Hematopoietic multipotent progenitor cell treated with erythropoietin and hydrocortisone succinate and interleukin-3 and kit ligand, for 6 days (in vitro differentiated cells): Measurements from ENCODE around the gene SLC7A11.
A peak's percentile ranks its signal among the peaks of the same experiment; 100 is the strongest.
"Not testable (repeated sequence)": the region's sequence is repeated elsewhere in the genome, so short reads cannot be mapped to it uniquely, and the experiment has no call there.

Source experiments
- DNase-seq: peaks from one replicate; pipeline ENCODE4 v3.0.0-alpha.2; 2015

The SLC7A11 gene

DNA sequence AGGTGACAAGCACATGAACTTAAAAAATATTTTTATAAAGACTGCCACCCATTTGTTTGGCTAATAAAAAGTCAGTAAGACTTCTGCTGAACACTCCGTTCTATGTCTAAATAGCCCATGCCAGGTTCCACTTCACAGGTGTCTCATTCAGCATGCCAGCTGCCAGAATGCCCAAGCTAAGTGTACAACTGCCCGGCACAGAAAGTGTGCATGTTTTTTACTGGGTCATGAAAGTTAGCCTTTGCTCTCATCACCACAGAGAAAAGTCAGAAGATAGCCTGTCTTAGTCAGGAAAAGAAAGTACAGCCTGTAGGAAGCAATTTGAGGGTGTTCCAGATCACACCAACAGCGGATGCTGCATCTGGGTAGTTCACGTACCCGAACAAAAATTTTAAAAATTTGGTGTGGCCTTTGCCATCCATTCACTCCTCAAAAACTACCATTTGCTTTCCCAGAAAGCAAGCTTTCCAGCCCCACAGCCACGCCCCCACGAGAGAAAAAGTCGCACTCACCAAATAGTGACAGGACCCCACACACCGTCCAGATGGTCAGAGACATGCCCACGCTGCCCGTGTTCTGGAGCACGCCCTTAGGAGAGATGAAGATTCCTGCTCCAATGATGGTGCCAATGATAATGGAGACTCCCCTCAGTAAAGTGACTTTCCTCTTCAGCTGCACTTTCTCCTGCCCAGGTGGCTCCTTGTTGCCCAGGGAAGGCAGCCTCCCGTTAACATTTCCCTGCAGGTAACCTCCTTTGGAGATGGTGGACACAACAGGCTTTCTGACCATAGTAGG is 671 bp downstream of the SLC7A11 start:
- peak; percentile 47 for DNase-seq

DNA sequence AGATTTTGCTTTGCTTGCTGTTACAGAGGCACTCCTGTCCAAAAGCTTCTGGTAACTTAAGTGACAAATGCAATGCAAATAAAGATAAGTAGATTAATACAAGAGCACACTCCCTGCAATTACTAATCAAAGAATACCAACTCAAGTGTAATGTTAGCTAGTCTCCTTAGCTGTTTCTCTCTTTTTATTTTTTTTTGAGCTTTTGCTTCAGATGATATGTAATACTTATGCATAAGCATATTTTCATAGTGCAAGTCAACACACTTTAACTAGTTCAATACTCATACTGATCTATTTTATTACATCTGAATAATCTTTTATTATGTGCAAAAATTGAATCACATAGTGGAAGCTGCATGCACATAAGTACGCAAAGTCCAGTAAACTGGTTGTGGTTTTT is 2.7 kb downstream of the SLC7A11 start:
- no peak for DNase-seq

DNA sequence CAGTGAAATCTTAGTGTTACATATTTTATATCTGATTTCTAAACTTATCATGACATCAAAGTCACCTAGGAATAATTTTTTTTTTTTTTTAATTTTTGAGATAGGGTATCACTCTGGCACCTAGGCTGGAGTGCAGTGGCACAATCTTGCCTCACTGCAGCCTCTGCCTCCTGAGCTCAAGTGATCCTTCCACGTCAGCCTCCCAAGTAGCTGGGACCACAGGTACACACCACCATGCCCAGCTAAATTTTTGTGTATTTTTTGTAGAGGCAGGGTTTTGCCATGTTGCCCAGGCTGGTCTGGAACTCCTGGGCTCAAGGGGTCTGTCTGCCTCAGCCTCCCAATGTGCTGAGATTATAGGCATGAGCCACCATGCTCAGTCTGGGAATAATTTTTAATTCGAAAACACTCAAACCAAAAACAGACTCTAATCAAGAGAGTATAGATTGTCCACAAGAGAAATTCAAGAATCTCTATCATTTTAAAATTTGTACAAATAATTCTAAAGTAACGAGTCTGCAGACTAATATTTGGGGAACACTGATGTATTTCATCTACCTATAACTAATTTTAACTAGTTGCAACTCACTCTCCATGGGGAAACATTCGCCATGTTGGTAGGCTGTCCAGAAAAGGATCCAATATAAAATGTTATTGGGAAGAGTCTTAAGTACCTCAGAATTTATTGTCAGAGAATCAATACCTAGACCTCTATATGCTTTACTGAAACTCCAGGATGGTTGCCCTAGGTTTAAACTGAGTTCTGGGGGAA is 3.4 kb downstream of the SLC7A11 start:
- DNase-seq: no peak

GRCh38 chr4:138237132-138237531 is 5.0 kb downstream of the SLC7A11 start:
- not testable (repeated sequence) for DNase-seq

- DNase-seq: no peak
Observed at GRCh38 chr4:138236037-138236436, 6.1 kb downstream of the SLC7A11 start.

DNA sequence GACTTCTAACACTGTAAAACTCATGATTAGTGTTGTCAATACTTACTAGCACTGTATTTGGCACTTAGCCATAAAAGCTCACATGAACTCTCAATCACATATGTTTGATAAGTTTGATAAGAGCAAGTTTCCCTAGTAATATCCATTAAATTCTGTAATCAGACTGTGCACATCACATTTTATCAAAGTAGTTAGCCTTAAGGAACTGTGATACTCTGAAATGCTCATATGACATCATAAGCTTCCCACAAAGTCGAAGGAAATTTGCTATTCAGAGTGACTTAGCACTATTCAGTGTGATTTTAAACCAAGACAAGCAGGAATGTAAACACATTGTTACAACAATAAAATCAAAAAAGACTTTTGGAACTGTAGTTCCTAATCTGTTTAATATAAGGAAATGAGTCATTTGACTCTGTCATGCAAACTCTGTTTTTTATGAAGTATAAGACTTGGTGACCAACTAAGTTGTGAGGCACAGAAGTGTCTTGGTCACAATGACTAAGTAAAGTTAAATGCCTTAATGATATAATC is 6.7 kb downstream of the SLC7A11 start:
- peak; percentile 67 for DNase-seq

- DNase-seq: no peak
Observed at GRCh38 chr4:138234248-138234647, 7.9 kb downstream of the SLC7A11 start.

DNA sequence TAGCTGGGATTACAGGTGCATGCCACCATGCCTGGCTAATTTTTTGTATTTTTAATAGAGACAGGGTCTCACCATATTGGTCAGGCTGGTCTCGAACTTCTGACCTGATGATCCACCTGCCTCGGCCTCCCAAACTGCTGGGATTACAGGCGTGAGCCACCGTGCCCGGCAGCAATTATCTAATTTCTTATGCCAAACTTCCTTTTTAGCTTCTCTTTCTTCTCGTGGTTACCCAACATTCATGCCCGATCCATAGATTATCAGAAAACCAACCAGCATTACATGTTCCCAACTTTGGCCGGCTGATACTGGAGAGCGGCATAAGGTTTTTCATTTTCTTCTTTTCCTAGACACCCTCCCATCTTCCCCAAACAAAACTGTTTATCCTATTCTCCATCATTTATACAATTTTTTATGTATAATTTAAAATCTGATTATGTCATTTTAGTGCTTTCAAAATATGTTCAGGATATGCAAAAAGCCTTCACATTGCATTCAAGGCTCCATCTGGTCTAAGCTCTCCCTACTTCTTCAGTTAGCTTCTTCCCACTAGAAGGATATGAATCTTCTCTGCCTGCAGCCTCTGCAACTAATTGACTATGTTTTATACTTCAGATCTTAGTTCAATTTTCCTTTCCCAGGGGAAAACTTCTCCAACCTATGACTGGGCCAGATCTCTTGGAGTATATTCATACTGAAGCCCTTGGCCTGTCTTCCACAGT is 8.7 kb downstream of the SLC7A11 start:
- DNase-seq: no peak

GRCh38 chr4:138232364-138232763 is 9.8 kb downstream of the SLC7A11 start:
- DNase-seq: no peak

- DNase-seq: no peak
Observed at GRCh38 chr4:138230048-138230447, 12.1 kb downstream of the SLC7A11 start.

DNA sequence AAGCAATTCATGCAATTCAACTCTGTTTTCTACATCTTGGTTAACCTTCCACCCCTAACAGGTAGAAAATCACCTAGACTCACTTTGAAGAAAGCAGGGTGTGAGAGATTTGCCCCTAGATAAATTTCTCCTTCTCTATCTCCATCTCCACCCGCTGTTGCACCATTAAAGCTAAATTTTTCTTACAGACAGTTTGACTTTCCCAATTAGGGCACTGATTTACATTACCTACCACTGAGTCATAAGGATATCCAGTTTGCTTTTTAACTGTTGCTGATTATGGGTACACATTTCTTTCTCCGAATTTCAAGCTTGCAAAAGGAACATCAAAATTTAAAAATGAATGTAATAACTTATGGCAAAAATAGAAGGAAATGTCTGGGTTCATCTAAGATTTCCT is 13.0 kb downstream of the SLC7A11 start:
- no peak for DNase-seq

- no peak for DNase-seq
Observed at GRCh38 chr4:138226351-138226750, 15.8 kb downstream of the SLC7A11 start.

DNA sequence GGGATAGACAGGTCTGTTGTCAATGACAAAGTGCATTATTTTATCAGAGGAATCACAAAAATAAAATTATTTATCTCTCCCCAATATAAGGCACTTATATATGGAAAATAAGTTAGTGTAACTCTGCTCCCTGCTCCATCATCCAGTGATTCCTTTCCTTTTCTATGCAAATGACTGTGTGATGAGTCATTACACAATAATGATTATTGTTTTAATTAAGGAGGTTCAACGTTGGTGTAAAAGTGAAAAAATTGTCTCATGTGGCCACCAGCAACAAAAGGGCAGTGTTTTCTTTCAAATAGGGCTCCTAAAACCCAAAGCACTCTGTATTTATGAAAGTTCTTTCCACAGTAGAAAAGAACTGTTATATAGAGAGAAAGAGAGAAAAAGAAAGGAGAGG is 16.7 kb downstream of the SLC7A11 start:
- no peak for DNase-seq

- no peak for DNase-seq
Observed at GRCh38 chr4:138224614-138225013, 17.5 kb downstream of the SLC7A11 start.

DNA sequence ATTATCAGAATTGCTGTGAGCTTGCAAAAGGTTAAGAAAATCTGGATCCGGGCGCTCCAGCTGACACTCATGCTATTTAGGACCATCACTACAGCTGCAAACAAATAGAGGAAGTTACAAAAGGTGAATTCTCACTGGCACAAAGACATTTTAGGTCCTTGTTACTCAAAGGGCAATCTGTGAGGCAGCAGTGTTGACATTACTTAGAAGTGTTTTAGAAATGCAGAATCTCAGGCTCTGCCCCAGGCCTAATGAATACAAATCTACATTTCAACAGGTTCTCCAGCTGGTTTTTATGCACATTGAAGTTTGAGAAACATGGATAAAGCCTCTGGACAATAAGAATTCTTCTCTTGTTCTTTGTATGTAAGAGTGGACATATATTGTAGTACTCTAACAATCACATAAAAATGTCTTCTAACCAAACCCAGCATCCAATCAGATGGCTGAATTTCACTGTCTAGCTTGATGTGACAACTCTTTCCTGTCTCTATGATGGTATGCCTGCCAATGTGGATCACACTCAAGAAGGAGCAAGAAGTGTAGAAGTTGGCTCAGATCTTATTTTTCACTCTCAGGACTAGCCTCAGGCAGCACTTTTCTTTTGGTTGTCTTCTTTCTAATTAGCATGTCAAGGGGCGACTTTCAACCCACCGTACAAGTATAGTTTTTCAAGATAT is 18.8 kb downstream of the SLC7A11 start:
- DNase-seq: no peak

- DNase-seq: no peak
Observed at GRCh38 chr4:138222046-138222445, 20.1 kb downstream of the SLC7A11 start.

- DNase-seq: no peak
Observed at GRCh38 chr4:138218976-138219375, 23.2 kb downstream of the SLC7A11 start.

- no peak for DNase-seq
Observed at GRCh38 chr4:138217567-138217966, 24.6 kb downstream of the SLC7A11 start.

- no peak for DNase-seq
Observed at GRCh38 chr4:138216272-138216867, 25.8 kb downstream of the SLC7A11 start.

- DNase-seq: not testable (repeated sequence)
Observed at GRCh38 chr4:138210576-138210975, 31.6 kb downstream of the SLC7A11 start.

- DNase-seq: no peak
Observed at GRCh38 chr4:138209094-138209493, 33.1 kb downstream of the SLC7A11 start.

DNA sequence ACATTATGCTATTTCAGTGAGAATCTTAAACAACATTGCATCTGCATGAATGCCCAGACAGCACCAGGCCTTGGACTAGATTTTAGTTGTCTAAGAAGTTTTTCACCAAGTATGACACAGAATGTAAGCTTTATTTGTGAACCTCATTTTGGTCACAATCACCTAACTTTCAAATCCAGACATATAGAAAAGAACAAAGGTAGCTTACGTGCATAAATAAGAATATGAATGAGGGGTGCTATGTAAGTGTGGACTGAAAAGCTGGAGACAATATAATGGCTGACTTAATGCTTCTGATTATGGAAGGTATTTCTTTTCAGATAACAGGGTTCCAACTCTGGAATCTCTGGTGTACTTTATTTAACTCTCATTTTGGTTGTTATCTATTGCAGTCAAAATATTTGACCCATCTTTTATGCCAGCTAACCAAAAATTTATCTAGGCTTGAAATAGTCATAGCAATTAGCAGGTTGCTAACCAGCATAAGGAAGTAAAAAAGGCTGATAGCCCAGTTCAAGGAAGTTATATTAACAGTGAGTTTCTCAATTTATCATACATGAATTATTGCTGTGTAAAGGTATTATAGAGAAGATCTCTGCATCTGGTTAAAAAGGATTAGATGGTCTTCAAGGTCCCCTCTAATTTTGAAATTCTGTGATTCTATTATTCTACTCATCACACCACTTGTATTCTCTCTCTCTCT is 36.5 kb downstream of the SLC7A11 start:
- DNase-seq: peak; percentile 13
